Spleen (tissue), 3 donors: Measurements from ENCODE around the gene CD72.

Experiments used
- POLR2A ChIP-seq, 3 donors: fragments of 450-650 bp; IDR thresholded peaks; one replicate each; pipeline ENCODE4 v1.5.1; 2017; ENCODE audit warnings: antibody characterized with exemption in 3 of 3, mild to moderate bottlenecking in 1 of 3
- POLR2AphosphoS5 ChIP-seq, 3 donors: sonication (generic); formaldehyde crosslinking; IDR thresholded peaks; one replicate each; pipeline ENCODE4 v1.5.1; 2017; ENCODE audit warnings: antibody characterized with exemption in 3 of 3

GRCh38 chr9:35646153-35646532, 27.9 kb upstream of the CD72 start:
- TF ChIP-seq POLR2AphosphoS5 (IDR thresholded peaks at IDR 0.05) (no peak), POLR2A (IDR thresholded peaks at IDR 0.05) (no peak)
